ENCODE results near the gene SUSD6.

SUSD6 gene

GRCh38 chr14:69611172-69612013 lies at the start of gene SUSD6:
Gene SUSD6, plus strand, starts transcription at chr14:69611596. Its CDS starts 46,997 bp downstream, at chr14:69658593.
- DNase-seq, result peak; percentile 88

GRCh38 chr14:69561893-69562292 lies 49.5 kb upstream of the SUSD6 start:
- no peak for DNase-seq

GRCh38 chr14:69567563-69567962 lies 43.8 kb upstream of the SUSD6 start:
- no peak for DNase-seq

- DNase-seq, result no peak
Measured at GRCh38 chr14:69569859-69570258, 41.5 kb upstream of the SUSD6 start.

- DNase-seq, result no peak
Measured at GRCh38 chr14:69570836-69571330, 40.5 kb upstream of the SUSD6 start.

GRCh38 chr14:69571449-69572029 lies 39.9 kb upstream of the SUSD6 start:
- DNase-seq, result peak; percentile 4

- peak; percentile 11 for DNase-seq
Measured at GRCh38 chr14:69572030-69572840, 39.2 kb upstream of the SUSD6 start.

GRCh38 chr14:69572841-69573135 lies 38.6 kb upstream of the SUSD6 start:
- no peak for DNase-seq

- peak; percentile 6 for DNase-seq
Measured at GRCh38 chr14:69573205-69573830, 38.1 kb upstream of the SUSD6 start.

- peak; percentile 22 for DNase-seq
Measured at GRCh38 chr14:69573831-69574262, 37.5 kb upstream of the SUSD6 start.

GRCh38 chr14:69574263-69574953 lies 37.0 kb upstream of the SUSD6 start, which contains the start of gene CCDC177:
Gene CCDC177, minus strand, starts transcription at chr14:69574871. Its CDS starts 1,249 bp downstream, at chr14:69573622.
- DNase-seq, result peak; percentile 80

- no peak for DNase-seq
Measured at GRCh38 chr14:69574954-69575295, 36.5 kb upstream of the SUSD6 start.

GRCh38 chr14:69579476-69579875 lies 31.9 kb upstream of the SUSD6 start:
- no peak for DNase-seq

GRCh38 chr14:69580009-69580577 lies 31.3 kb upstream of the SUSD6 start:
- DNase-seq, result no peak

GRCh38 chr14:69581316-69581935 lies 30.0 kb upstream of the SUSD6 start:
- no peak for DNase-seq

- DNase-seq, result no peak
Measured at GRCh38 chr14:69582212-69582611, 29.2 kb upstream of the SUSD6 start.

GRCh38 chr14:69582829-69583228 lies 28.6 kb upstream of the SUSD6 start:
- no peak for DNase-seq

- DNase-seq, result no peak
Measured at GRCh38 chr14:69584389-69584788, 27.0 kb upstream of the SUSD6 start.

GRCh38 chr14:69586404-69586803 lies 25.0 kb upstream of the SUSD6 start:
- DNase-seq, result no peak

- no peak for DNase-seq
Measured at GRCh38 chr14:69587389-69587788, 24.0 kb upstream of the SUSD6 start.

GRCh38 chr14:69591317-69591716 lies 20.1 kb upstream of the SUSD6 start:
- no peak for DNase-seq

Measured in stimulated activated CD4-positive, alpha-beta T cell treated with anti-CD3 and anti-CD28 coated beads, Interleukin-4, amount 100 ng/mL, for 1 hour (primary cell).